Measurements from ENCODE around the gene RGS7.
"Not testable (repeated sequence)": the region's sequence is repeated elsewhere in the genome, so short reads cannot be mapped to it uniquely, and the experiment has no call there.

RGS7 gene

GRCh38 chr1:241272828-241273227 lies 84.2 kb downstream of the RGS7 start:
- no peak for DNase-seq (ENCODE audit: low spot score)

- DNase-seq (ENCODE audit: low spot score), result no peak
These were observed 85.6 kb downstream of the RGS7 start for GRCh38 chr1:241271427-241271826.

- DNase-seq (ENCODE audit: low spot score), result no peak
These were observed 87.0 kb downstream of the RGS7 start for GRCh38 chr1:241270016-241270415.

GRCh38 chr1:241269116-241269515 lies 87.9 kb downstream of the RGS7 start:
- DNase-seq (ENCODE audit: low spot score), result no peak

- DNase-seq (ENCODE audit: low spot score), result no peak
These were observed 90.9 kb downstream of the RGS7 start for GRCh38 chr1:241266121-241266520.

GRCh38 chr1:241265428-241265827 lies 91.6 kb downstream of the RGS7 start:
- no peak for DNase-seq (ENCODE audit: low spot score)

GRCh38 chr1:241263346-241263745 lies 93.7 kb downstream of the RGS7 start:
- DNase-seq (ENCODE audit: low spot score), result no peak

- DNase-seq (ENCODE audit: low spot score), result no peak
These were observed 103.5 kb downstream of the RGS7 start for GRCh38 chr1:241253471-241253870.

GRCh38 chr1:241250465-241250864 lies 106.5 kb downstream of the RGS7 start:
- DNase-seq (ENCODE audit: low spot score), result no peak

GRCh38 chr1:241240069-241240468 lies 116.9 kb downstream of the RGS7 start:
- DNase-seq (ENCODE audit: low spot score), result no peak

GRCh38 chr1:241237873-241238272 lies 119.1 kb downstream of the RGS7 start:
- no peak for DNase-seq (ENCODE audit: low spot score)

GRCh38 chr1:241235256-241235897 lies 121.6 kb downstream of the RGS7 start:
- DNase-seq (ENCODE audit: low spot score), result peak; percentile 77

- no peak for DNase-seq (ENCODE audit: low spot score)
These were observed 127.3 kb downstream of the RGS7 start for GRCh38 chr1:241229711-241230110.

- DNase-seq (ENCODE audit: low spot score), result peak; percentile 54
These were observed 127.8 kb downstream of the RGS7 start for GRCh38 chr1:241229216-241229615.

- no peak for DNase-seq (ENCODE audit: low spot score)
These were observed 128.7 kb downstream of the RGS7 start for GRCh38 chr1:241228339-241228738.

GRCh38 chr1:241225741-241226140 lies 131.3 kb downstream of the RGS7 start:
- DNase-seq (ENCODE audit: low spot score), result no peak

- not testable (repeated sequence) for DNase-seq (ENCODE audit: low spot score)
These were observed 132.8 kb downstream of the RGS7 start for GRCh38 chr1:241224189-241224588.

- not testable (repeated sequence) for DNase-seq (ENCODE audit: low spot score)
These were observed 134.2 kb downstream of the RGS7 start for GRCh38 chr1:241222813-241223212.

- no peak for DNase-seq (ENCODE audit: low spot score)
These were observed 135.7 kb downstream of the RGS7 start for GRCh38 chr1:241221319-241221718.

- DNase-seq (ENCODE audit: low spot score), result not testable (repeated sequence)
These were observed 136.1 kb downstream of the RGS7 start for GRCh38 chr1:241220913-241221312.

- no peak for DNase-seq (ENCODE audit: low spot score)
These were observed 137.6 kb downstream of the RGS7 start for GRCh38 chr1:241219449-241219848.

- DNase-seq (ENCODE audit: low spot score), result no peak
These were observed 139.5 kb downstream of the RGS7 start for GRCh38 chr1:241217516-241217915.

GRCh38 chr1:241215683-241216082 lies 141.3 kb downstream of the RGS7 start:
- DNase-seq (ENCODE audit: low spot score), result no peak

- no peak for DNase-seq (ENCODE audit: low spot score)
These were observed 141.8 kb downstream of the RGS7 start for GRCh38 chr1:241215203-241215602.

All from Ammon's horn (tissue), 1 donor.